Stimulated activated CD8-positive, alpha-beta memory T cell treated with anti-CD3 and anti-CD28 coated beads, Interleukin-4, amount 100 ng/mL, for 48 hours (primary cell): ENCODE data around the gene ASCL2.
A peak's percentile ranks its signal among the peaks of the same experiment; 100 is the strongest.

Experiments used
- DNase-seq: peaks from one replicate; pipeline ENCODE4 v3.0.0-alpha.2; 2020

ASCL2 gene

GRCh38 chr11:2271327-2272227 lies 1.2 kb upstream of the ASCL2 start:
- no peak for DNase-seq

DNA sequence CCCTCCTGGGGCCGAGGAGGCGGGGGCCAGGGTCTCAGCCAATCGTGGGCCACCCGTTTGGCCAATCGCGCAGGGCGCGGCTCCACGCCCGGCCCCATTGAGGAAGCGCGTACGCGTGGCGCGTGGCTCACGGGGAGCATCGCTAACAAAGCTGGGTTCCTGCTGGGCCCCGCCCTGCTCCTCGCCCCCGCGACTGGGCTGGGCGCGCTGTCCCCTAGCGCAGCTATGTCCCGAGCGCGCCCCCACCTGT lies 614 bp upstream of the ASCL2 start:
- DNase-seq, result peak; percentile 56

DNA sequence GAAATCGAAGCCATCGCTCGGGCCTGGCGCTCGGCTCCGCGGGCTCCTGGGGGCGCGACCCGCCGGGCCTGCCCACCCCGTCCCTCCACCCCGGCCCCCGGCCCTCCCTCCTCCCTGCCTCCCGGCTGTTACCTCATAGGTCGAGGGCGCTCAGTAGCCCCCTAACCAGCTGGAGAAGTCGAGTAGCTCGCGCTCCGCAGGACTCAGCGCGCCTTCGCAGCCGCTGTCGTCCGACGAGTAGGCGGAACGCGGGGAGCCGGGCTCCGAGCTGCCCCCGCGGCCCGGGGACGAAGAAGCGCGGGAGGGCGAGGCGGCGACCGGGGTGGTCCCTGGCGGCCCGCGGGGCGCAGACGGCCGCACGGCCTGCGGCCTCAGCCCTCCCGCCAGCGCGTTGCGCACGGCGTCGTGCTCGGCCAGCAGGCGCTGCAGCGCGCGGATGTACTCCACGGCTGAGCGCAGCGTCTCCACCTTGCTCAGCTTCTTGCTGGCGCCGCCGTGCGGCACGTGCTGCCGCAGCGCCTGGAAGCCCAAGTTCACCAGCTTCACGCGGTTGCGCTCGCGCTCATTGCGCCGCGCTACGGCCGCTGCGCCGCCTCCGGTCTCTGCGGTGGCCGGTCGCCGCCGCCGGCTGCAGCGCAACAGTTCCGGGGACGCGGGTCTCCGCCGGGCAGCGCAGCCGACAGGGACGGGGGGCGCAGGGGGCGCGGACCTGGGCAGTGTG lies 627 bp downstream of the ASCL2 start:
- peak; percentile 55 for DNase-seq

DNA sequence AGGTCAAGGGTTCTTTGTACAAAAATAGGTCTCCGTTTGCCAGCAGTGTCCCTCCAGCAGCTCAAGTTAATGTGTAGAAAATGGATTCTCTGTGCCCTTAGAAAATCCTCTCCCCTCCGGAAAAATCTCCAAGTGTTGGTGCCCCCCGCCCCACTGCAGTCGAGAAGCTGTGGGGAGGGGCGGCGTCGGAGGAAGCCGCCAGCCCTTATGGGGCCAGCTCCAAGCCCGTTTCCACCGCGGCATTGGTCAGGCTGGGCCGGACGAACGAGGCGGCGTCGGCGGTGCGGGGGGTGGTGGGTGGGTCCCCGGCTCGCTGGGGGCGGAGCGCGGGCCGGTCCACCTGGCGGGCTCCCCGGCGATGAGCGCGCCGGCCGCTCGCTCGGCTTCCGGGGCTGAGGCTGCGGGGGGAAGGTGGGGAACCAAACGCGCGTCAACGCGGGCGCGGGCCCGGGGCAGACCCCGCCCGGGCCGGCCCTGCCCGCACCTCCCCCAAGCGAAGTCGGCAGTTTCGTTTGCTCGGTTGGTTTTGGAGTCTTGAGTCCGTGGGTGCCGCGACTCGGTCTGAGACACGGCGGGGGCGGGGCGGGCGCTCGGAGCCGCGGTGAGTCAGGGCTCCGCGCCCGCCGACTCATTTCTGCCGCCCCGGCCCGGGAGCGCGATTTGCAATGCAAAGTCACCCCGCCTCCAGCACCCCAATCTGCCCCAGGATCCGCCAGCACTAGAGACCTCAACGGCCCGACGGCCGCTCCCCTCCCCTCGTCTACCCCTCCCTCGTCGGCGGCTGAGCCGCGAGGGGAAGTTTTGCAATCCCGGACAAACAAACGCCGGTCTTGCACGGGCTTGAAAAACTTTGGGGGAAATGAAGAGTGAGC lies 1.4 kb downstream of the ASCL2 start:
- peak; percentile 88 for DNase-seq

GRCh38 chr11:2267851-2268728 lies 2.3 kb downstream of the ASCL2 start:
- no peak for DNase-seq

GRCh38 chr11:2267306-2267850 lies 3.0 kb downstream of the ASCL2 start:
- DNase-seq, result no peak

DNA sequence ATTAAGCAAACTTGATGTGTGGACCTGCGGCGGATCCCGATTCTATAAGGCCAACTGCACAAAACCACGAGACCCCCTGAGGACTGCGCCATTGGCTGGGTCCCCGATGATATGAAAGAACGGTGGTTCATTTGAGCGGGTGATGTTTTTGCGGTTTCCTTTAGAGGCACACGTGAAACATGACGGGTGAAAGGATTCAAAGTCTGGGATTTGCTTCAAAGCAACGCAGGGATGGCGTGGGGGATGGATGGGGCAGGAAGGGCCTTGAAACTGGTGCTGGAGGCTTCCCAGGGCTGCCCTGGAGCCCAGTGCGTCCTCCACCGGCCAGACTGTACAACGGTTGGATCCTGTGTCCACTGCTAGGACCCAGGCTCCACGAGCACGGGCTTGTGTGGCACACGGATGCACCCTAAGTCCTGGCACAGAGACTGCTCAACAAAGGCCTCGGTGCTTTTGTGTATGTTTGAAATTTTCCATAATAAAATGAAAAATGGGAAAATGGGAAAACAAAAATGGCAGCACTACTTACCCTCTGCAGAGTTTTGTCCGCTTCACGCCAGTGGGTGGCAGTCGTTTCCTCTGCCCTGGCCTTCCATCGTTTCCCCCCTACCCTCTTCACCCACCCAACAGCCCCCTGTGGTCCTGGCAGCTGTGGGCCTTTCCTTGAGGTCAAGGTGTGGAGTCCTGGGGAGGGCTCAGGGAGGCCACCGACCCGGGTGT lies 3.6 kb downstream of the ASCL2 start:
- no peak for DNase-seq

- DNase-seq, result no peak
Measured at GRCh38 chr11:2265854-2266585, 4.4 kb downstream of the ASCL2 start.

GRCh38 chr11:2265396-2265795 lies 5.0 kb downstream of the ASCL2 start:
- DNase-seq, result no peak

- no peak for DNase-seq
Measured at GRCh38 chr11:2264366-2265053, 5.9 kb downstream of the ASCL2 start.

- DNase-seq, result no peak
Measured at GRCh38 chr11:2263724-2264360, 6.5 kb downstream of the ASCL2 start.

DNA sequence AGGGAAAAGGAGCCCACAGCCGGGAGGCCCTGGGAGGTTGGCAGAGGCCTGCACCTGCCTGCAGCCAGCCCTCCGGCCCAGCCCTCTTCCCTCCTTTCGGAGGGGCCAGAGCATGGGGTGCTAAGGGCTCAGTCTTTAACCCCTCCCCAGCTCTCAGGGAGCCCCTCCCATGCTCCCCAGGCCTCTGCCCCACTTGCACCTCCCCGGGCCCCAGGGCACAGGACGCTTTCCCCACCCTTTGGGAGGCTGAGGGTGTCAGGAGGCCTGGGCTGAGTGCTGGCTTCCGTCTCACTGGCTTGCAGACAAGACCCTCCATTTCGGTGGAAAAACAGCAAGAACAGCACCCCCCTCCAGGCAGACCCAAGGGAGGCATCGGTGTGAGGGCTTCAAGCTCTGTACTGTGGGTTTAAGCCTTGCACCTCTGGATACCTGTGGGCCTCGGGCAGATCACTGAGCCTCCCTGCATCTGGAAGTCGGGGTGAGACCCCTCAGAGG lies 7.3 kb downstream of the ASCL2 start:
- no peak for DNase-seq

DNA sequence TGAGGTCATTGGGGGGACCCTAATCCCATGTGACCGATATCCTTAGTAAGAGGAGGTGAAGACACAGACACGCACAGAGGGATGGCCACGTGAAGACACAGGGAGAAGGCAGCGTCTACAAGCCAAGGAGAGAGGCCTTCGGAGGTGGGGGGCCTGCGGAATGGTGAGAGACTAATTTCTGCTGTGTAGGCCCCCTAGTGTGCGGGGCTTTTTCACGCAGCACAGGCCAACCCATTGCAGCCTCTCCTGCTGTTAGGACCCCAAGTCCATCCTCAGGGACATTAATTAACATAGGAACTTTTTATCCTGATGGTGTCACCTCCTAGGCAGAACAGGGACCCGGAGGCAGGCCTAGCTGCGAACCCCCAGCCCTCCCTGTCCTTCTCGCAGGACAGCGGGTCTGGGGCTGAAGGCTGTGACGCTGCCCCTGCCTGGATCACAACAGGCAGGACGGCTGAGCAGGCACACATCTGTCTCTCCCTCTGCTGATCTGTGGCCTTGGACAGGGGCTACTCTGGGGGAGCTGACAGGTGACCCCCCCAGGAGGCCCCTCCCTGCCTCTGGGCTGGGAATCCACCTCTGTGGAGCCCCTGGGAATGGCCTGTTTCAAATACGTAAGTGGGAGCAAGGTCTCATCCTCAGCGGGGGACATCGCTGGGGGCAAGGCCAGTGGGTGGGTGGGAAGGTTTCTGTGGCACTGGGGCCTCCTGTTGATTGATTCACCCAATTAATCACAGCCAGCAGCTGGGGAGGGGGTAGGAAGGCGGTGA lies 7.9 kb downstream of the ASCL2 start:
- no peak for DNase-seq

DNA sequence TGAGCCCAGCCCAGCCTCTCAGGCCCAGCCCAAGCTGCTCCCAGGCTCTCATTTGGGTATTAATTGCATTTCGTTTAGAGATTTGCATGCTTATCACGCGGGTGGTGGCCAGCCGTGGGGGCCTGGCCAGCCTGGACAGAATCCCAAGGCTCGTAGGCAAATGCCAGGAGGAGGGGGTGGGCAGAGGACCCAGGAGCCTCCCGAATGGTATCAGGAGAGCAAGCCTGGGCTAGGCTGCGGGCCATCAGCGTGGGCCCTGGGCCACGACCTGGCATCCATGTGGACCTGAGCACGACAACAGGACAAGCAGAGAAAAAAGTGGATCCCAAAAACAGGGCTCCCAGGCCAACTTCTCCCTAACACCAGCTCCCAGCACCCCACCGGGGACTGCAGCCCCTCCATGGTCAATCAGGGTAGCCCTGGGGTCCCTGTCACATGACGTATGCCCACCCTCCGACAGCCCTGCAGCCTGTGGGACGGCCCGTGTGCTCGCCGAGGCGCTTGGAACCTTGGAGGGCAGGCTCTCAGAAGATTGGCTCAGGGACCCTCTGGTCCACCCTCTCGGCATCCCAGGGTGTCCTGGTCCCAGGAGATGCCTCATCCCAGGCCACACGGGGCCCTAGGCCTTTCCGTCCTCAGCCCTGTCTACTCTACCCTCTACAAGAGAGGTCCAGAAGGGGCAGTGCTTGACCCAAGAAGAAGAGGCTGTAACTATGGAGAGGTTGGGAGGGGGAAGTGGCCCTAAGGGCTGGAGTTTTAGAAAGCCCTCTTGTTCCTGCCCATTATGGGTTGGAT lies 8.8 kb downstream of the ASCL2 start:
- DNase-seq, result no peak

DNA sequence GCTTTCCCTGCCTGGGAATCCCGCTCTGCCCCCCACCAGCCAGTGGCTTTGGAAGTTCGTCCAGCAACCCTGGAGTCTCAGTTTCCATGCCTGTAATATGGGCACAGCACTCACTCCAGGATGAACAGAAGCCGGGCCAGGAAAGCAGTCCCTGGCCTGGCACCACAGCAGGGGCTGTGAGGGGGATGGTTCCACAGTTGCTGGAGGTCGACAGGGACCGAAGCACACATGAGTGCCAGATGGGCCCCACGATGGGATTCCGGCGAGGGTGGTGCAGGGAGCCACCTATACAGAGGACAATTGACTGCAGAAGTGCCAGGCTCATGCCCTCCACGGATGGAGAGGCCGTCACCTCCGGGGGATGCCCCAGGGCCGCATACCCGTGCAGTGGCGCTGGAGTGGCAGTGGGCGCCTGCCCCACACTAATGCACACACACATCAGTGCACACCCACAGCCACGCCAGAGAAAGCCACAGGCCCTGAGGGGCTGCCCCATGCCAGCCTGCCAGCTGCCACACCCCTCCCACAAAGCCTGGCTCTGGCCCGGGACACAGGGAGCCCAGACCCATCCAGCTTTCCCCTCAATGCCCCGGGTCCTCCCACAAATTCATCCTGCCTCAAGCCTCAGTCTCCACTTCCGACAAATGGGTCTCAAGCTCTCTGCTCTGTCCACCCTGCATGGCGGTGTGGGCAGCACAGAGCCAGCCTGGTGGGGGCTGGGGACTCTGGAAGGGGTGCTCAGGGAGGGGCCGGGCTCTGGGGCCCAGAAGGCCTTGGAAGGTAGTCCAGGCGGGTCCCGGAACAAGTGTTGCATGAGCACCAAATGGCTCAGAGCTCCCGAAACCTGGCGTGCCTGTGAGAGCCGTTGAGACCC lies 9.7 kb downstream of the ASCL2 start:
- no peak for DNase-seq

DNA sequence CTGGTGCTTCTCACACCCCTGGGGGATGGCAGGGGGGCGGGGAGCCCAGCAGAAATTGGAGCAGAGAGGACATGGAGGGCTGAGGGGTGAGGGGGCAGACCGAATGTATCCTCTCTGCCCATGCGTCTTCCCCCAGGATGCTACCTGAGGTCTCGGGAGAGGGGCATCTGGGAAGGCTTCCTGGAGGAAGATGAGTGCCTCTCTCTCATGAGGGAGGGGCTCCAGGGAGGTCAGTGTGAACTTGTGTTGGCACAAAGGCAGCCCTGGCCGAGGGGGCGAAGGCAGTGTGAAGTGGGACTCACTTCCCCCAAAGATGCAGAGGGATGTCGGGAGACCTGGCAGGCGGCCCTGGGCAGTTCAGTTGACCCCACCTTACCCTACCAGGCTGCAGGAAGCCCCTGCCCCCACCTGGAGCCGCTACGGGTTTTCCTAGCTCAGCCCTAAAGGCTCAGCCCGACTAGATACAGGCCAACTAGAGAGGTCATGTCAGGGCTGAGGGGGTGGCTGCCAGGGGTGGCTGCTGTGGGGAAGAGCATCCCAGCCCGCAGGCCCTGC lies 10.4 kb downstream of the ASCL2 start:
- no peak for DNase-seq

DNA sequence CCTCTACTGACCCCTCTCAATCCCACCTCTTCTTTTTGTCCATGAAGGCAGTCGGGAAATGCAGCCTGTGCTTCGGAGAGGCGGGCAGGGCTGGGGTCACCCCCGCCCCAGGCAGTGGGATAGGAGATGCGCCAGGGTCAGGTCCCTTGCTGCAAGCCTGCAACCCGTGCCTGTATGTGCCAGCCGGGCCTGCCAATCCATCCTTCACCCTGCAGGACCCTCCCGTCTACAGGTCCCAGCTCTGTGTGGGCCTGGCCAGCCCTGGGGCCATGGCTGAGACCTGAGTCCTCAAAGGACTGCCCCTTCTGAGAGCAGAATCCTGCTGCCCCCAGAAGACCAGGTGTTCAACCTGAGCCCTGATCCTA lies 10.9 kb downstream of the ASCL2 start:
- DNase-seq, result no peak
